Measurements from ENCODE around the gene PTGER2.
A peak's percentile ranks its signal among the peaks of the same experiment; 100 is the strongest.

The PTGER2 gene

DNA sequence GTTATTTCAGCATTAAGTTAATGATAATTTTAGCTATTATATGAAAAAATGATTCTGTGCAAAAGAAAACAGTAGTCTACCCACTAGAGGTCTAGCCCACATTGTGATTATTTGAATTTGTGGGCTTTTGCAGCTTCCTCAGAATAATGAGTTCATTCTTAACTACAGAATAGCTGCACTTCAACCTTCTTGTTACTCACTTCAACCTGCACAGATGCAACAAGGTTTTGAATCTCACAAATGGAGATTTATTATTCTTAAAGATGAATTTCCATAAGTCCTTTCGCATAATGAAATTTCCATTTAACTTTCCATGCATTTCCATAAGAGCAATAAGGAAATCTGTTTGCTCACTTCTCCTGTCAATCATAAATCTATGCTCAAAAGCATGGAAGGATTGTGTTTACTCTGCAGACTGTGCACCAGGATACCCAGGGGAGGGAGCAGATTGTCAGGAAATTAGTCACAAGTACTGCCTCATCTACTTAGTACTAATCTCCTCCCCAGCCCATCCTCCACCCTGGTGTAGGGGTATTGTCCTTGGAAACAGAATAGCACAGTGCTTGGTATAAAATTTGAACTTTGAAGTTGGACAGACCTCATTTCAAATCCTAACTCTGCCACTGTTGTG, 24.1 kb downstream of the PTGER2 start:
- DNase-seq (ENCODE audit: low read depth in 2 of 2), result no peak

DNA sequence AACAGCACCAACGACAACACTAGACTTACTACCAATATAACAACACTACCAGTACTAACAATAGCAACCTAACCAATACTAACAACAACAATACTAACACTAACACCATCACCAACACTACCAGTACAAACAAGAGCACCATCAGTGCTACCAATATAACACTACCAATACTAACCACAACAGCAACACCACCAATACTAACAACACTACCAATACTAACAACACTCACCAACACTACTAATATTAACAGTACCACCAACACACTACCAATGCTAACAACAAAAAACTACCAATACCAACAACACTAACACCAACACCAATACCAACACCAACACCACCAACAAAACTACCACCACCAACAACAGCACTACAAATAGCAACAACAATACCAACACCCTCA, 25.1 kb downstream of the PTGER2 start:
- no peak for DNase-seq (ENCODE audit: low read depth in 2 of 2)

DNA sequence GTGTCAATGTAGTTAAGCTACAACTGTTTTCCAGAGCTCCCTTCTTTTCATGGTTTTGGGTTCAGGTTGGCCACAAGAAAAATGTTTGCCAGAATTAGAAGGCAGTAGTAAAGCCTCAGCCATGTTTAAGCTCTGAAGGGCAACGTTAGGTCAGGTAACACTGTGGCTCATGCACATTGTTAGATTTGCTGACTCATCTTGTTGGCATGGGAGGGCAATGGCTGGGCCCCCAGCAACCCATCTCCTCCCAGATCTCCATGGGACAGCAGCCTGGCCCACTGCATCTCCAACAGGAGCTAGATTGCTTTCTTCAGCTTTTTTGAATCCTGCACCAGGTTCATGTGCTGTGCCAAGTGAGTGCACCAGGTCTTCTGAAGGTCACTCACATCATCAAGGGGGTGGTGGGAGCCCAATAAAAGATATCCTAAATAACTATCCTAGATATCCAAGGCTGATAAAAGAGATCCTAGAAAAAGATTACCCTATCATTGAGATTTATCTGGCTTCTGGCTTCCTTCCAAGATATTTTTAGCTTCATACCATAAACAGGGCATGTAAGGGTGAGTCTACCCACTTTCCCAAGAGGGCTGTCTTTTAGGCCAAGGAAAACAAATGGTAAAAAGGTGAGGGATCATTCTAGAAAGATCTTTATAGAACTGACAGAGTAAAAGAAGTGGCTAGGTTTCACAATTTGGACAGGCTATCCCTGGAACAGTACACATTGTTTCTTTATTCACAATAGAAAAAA, 28.9 kb downstream of the PTGER2 start:
- no peak for DNase-seq (ENCODE audit: low read depth in 2 of 2)

DNA sequence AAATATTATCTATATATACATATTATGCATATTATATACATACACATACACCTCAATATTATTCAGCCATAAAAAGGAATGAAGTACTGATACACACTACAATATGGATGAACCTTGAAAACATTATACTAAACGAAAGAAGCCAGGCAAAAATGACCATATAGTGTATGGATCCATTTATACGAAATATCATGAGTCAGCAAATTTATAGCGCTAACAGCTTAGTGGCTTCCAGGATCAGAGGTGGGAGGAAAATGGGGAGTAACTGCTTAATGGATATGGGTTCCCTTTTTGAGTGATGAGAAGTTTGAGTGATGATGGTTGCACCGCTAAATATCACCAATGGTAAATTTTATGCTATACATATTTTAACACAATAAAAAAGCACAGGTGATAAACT, 32.7 kb downstream of the PTGER2 start:
- DNase-seq (ENCODE audit: low read depth in 2 of 2), result no peak

DNA sequence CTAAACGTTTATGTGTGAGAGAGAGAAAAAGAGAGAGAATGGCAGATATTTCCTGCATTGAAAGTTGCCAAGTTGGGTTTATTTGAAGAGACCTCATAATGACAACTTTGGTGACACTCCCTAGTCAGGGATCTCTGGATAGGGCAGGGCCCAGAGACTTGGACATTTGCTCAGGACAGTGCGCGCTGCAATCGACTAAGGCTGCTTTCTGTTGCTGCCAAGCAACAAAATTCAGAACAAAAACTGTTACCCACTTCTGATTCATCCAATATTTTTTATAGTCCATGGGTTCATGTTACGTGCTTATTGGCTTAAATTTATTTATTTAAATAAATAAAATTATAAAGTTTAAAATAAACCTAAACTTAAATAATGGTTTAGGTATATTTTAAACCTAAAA, 34.2 kb downstream of the PTGER2 start:
- no peak for DNase-seq (ENCODE audit: low read depth in 2 of 2)

DNA sequence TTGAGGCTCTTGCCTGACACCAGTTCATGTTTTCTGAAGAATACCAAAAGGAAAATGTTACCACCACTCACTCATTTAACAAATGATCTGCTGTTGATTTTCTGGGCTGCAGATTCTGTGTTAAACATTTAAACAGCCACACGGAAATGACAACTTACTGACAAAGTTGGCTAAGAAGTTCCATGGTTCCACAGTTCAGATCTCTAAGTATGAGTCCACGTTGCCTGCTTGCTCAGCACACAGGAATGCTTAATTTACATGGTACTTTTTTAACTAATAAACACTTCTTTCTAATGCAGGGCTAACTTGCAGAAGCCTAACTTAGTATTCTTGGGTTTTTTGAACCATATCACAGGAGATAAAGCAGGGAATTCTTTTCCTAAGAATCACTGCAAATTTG, 34.7 kb downstream of the PTGER2 start:
- DNase-seq (ENCODE audit: low read depth in 2 of 2), result peak; percentile 37 to 38

DNA sequence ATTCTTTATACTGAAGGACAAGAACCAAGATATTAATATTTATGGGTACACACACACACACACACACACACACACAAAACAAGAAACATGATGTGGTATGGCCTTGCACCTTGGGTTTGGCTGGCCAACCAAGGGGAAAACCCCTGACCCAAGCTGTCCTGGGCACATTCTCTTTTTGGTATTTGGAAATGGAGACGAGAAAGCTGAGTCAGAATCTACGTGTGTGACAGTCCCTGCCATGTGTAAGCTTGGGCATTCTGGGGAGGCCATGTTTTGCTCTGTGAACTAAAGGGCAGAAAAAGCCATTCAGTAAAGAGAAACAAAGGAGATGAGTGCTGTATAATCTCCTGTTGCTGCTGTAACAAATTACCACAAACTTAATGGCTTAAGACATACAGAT, 35.6 kb downstream of the PTGER2 start:
- no peak for DNase-seq (ENCODE audit: low read depth in 2 of 2)

DNA sequence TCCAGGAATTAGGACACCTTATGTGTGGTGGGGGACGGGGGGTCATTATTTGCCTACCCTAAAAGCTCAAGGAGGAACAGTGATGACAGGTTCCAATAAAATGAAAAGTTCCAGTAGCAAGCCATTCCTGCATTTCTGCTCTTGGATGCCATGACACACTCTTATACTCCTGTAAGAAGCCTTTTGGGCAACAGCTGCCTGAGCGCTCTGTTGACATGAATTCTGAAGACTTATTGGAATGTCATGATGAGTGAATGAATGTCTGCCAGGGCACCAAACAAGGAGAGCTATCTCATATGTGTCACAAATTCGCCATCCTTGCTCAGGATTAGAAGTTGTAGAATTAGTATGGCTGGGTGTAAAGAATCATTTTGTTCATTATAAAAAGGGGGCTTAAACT, 36.3 kb downstream of the PTGER2 start:
- no peak for DNase-seq (ENCODE audit: low read depth in 2 of 2)

DNA sequence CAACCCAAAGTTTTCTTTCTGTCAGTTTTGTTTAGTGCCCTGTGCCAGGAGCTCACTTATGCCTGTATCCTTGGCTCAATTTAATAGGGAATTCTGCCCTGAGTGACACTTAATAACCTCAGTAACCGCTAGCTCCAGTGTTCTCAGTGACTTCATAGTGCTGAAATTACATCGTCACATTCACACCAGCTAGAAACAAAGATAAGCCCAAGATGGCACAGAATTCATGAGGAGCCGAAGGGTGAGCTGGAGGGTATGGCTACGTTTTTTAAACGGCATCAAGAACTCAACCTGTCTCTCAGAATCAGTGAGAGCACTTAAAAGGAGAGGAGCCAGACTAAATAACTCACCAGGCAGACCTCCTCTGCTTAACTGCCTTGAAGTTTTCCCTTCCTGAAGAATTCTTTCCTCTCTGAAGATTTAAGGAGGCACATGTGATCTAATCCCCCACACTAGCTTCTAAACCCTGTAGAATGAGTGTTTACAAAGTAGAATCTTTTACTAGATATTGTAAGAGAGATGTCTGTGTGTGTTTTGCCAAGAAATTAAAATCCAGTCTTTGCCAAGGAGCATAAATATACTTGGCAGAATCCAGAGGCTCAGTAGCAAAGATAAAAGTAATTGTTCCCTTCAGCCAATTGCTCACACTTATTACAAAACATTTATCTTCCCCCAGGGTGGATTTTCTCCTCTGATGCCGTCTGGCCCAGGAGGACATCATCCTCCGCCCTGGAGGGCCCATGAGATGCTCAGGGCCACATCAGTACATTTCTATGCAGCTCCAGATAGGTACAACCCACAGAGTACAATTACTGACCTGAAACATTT, 37.3 kb downstream of the PTGER2 start:
- DNase-seq (ENCODE audit: low read depth in 2 of 2), result peak; percentile 71 to 77

DNA sequence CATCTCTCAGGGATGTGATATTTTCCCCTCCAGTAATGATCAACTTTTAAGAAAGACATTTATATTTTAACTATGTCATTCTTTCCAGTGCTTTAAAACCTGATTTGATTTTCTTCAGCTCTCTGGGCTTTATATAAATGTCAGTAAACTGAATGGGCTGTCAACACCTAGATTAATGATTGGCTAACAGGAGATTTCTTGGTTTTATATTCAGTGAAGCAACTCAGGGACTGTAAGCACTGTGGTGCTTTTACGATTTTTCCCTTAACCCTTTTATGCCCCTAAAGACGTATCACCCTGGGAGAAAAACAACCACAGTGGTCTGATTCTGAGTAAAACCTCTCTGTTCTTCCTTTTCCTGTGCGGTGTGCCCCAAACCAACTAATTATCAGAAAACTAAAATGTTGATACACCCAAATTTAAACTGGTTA, 38.0 kb downstream of the PTGER2 start:
- peak; percentile 53 to 65 for DNase-seq (ENCODE audit: low read depth in 2 of 2)

DNA sequence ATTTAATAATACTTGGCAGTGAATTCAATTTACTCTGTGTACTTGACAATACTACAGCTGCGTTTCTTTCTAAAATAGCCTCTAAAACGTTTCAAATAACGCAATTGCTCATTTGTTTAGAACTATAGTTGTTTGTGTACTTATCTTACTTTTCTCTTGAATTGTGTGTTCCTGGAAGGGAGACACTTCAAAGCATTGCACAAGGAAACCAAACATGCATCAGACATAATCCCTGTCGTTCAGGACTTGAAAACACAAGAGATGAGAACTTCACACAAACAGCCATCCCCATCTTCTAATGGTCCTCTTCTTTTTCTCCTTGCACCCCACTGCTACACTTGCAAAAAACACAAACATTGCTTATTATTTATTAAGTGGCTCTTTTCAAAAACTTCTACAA, 38.5 kb downstream of the PTGER2 start:
- DNase-seq (ENCODE audit: low read depth in 2 of 2), result no peak

DNA sequence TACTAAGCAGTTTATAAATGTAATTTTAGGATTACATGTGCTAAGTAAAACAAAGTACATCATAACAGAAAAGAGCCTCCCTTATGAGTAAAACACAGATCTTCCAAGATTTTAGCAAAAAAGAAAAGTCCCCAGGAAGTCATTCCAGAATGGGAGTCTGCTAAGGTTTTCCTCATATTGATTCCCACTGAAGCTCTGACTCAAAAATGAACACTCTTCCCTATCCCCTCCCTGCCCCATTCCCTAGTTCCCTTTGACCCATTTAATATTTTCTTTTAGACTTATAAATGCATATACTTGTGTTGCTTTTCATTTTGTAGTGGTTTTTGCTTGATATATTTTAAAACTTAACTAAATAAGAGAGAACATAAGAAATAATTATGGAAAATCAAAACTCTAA, 40.1 kb downstream of the PTGER2 start:
- no peak for DNase-seq (ENCODE audit: low read depth in 2 of 2)

DNA sequence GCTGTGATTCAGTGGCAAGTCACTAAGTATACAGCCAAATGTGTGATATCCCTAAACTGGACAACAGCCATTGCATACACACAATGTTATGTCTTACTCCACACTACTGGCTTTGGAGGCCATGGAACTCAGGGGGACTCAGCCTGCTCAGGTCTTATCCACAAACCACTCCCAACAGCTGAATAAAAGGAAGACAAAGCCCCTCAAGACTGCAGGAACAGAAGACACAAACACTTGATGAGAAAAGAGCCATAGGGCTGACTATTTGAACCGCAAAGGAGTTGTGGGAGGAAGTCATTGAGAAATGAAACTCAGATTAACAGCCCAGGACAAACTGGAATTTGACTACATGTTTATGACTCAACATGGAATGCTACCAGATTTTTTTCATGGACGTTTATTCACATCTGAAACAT, 40.9 kb downstream of the PTGER2 start:
- DNase-seq (ENCODE audit: low read depth in 2 of 2), result peak; percentile 83 to 84

DNA sequence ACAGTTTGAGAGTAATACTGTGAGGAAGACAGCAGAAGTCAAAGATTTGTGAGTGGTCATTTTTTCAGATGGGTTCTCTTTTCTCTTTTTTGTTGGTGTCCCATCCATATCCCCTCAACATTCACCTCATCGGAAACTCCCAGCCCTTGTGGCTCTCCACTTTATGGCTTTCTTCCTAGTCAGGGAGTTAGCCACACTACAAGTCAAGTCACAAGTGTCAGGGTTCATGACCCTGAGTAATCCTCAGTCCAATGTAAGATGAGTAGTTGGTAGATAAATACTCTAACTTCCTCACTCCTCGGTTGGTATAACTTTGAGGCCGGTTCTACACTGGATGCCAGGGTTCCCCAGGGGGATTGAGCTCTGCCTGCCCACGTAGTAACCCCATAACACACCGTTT, 41.4 kb downstream of the PTGER2 start:
- no peak for DNase-seq (ENCODE audit: low read depth in 2 of 2)

DNA sequence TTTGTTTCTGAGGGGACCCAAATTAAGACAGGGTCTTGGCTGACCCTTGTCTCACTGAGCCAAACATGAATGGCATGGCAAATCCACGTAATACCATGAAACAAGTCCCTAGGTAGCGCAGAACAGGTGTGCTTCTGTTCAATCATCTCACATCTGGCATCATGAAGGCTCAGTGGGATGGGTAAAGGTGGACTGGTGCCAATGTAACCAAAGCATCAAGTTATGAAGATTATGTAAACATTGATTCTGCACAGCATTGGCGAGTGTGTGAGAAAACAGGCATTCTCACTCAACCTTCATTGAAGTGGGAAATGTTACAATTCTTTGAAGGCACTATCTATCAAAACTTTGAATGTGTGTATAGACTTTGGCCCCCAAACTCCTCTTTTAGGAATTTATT, 41.9 kb downstream of the PTGER2 start:
- no peak for DNase-seq (ENCODE audit: low read depth in 2 of 2)

DNA sequence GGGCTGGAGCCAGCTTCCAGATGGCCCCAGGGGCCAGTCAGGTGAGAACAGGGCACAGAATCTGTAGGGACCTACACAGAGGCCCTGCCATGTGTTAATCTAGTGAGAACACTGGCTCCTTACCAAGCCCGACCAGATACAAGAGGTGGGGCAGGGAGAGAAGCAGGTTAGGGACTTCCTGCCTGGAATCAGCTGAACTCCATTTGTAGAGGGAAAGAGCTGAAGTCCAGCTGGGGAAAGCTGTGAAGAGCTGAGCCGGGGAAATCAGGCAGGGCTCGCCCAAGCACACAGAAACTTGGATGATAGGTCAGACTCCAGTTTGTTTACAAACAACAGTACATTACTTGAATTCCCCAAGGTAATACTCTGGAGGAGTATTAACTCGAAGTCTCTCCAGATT, 46.7 kb downstream of the PTGER2 start:
- DNase-seq (ENCODE audit: low read depth in 2 of 2), result no peak

DNA sequence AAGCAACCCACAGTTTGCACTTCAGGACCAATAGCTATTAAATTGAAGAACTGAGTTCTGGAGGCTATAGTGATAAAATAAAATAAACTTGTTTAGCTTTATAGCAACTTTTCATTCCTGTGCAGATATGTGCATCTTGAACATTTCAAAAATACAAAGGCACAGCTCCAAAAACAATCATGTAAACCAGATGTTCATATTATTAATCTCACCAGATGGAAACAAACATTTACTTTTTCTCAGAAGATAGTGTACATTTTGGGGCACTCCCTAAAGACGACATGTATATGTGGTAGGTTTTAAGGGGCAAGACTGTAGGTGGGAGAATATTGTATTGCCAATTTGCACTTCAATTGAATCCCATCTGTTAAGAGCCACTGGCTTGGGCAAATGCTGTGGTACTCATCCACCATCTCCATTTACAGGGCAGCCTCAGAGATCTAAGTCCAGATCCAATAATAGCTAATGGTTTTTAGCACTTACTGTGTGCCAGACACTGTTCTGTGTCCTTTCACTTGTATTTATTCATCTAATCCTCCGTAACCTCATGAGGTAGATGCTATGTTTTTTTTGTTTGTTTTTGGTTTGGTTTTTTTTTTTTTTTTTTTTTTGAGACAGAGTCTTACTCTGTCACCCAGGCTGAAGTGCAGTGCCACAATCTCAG, 49.1 kb downstream of the PTGER2 start:
- DNase-seq (ENCODE audit: low read depth in 2 of 2), result no peak

DNA sequence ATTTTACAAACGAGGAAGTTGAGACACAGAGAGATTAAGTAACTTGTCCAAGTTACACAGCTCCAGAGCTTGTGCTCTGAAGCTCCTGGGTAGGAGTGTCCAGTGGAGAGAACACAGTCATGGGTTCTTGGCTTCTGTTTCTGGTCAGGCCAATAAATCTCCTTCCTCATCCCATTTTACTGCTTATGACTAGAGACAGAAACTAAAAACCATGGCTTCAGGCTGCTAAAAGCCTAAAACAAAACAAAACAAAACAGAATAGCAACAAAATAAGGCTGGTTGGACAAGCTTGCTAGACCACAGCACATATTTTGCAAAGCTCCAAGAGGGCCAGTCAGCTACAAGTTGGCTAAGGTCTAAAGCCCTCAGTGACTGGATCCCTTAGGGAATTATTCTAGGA, 49.8 kb downstream of the PTGER2 start:
- no peak for DNase-seq (ENCODE audit: low read depth in 2 of 2)

DNA sequence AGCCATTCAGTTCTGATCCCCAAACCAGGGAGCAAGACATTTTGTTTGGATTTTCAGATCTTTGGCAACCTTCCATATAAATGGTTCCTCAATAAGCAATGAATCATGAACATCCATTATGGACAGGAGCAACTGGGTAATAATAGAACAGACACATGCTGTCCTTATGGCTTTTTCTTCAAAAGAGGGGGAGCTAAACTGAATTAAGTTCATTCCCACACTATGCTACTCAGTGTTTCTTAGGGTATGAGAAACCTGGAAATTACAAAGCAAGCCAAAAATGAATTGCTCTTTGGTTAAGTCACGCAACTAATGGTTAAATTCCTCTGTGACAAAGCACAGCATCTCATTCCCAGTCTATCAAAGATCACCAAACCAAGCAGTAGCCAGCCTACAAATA, 51.0 kb downstream of the PTGER2 start:
- peak; percentile 78 to 80 for DNase-seq (ENCODE audit: low read depth in 2 of 2)

DNA sequence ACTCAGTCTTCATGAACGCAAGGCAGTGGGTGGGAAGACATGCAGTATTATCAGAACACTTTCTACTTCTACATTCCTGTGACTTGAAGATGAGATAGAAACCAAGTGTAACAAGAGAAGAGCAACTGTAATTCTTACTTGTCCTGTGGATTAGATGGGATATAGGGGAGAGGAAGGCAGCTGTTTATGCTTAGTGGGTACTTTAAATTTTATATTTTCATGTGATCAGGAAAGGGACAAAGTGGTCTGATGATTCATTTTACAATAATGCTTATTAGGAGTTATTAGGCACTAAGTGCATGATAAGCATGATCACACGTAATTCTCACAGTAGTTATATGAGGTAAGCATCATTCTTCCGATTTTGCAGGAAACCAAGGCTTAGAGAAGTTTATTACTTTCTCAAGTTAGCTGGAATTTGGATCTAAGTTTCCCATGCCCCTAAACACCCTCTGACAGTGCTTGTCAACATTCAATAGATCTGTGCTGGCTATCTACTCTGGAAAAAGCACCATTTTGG, 52.7 kb downstream of the PTGER2 start:
- DNase-seq (ENCODE audit: low read depth in 2 of 2), result no peak

DNA sequence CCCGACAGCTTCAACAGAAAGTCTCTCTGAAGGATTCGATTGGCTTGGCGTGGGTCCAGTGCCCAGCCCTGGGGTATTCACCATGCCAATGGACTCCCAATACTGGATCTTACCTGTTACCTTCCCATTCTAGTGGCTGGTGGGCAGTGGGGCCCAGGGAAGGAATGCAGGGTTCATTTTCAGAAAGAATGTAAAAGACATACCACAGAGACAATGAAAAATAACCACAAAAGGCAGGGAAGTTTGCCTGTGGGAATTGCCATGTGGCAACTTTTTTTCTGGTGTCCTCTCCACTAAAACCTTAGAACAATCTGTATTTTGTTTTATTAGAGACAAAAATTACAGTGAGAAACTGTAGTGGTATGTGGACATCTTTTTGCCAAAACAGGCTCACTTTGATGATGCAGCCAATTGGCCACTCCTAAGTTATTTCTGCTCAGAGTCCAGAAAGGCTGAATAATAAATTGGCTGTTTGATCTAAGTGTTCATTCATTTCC, 55.2 kb downstream of the PTGER2 start:
- DNase-seq (ENCODE audit: low read depth in 2 of 2), result peak; percentile 59 to 62

DNA sequence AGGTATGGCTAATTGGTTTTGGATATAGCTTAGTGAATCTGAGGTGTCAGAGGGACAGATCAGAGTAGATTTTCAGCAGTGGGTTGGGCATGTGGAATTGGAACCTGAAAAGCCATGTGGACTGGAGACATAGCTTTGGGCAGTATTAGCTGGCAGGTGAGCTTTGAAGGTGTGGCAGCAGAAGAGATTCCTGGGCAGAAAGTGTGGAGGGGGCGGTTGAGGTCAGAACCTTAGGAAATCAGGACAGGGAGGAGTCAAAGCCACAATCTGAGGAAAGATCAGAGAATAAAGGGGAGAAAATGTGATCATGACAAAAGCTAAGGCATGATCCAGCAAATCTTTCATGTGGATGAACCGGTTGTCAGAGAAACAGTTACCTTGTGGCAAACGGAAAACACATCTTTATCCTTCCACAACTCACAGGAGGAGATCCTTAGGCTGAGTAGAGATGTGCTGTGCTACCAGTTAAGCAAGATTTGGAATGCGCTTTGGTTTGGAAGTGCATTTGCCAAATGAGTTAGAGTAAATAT, 56.4 kb downstream of the PTGER2 start:
- DNase-seq (ENCODE audit: low read depth in 2 of 2), result no peak
